Osteoblast (primary cell): Measurements from ENCODE around the gene ELK3. TPM values are rescaled to one million over a fixed set of nuclear protein-coding genes. Genes with fewer than 3 reads are reported as not detected.
A peak's percentile ranks its signal among the peaks of the same experiment; 100 is the strongest.
"Not testable (repeated sequence)": the region's sequence is repeated elsewhere in the genome, so short reads cannot be mapped to it uniquely, and the experiment has no call there.

Source experiments
- DNase-seq: peaks from one replicate; pipeline ENCODE4 v3.0.0; 2011; ENCODE audit warnings: low spot score, mixed read lengths; ENCODE audit not compliant: insufficient read length; ENCODE audit errors: missing footprints
- H2AFZ ChIP-seq: 2 replicates; pipeline ENCODE4 v1.6.0; 2011; ENCODE audit warnings: mild to moderate bottlenecking, low read length
- H3K27ac ChIP-seq: 2 replicates; pipeline ENCODE4 v1.5.1; 2011; ENCODE audit warnings: mild to moderate bottlenecking, low read depth, low read length, moderate library complexity
- H3K27me3 ChIP-seq: 2 replicates; pipeline ENCODE4 v1.6.0; 2012; ENCODE audit warnings: mild to moderate bottlenecking, control low read depth, inconsistent platforms, low read length, moderate library complexity; ENCODE audit not compliant: insufficient read depth
- H3K36me3 ChIP-seq: 2 replicates; pipeline ENCODE4 v1.5.1; 2011; ENCODE audit warnings: mild to moderate bottlenecking, low read length, control low read depth, moderate library complexity; ENCODE audit not compliant: insufficient read depth
- H3K4me1 ChIP-seq: 2 replicates; pipeline ENCODE4 v1.5.1; 2011; ENCODE audit warnings: mild to moderate bottlenecking, low read length, control low read depth, moderate library complexity; ENCODE audit not compliant: insufficient read depth
- H3K4me2 ChIP-seq: 2 replicates; pipeline ENCODE4 v1.6.0; 2011; ENCODE audit warnings: mild to moderate bottlenecking, low read length; ENCODE audit not compliant: insufficient read depth
- H3K4me3 ChIP-seq: fragments of 200-600 bp; sonication (generic); 3 replicates; pipeline ENCODE4 v1.5.1; 2012; ENCODE audit warnings: mild to moderate bottlenecking, low read length, inconsistent platforms; ENCODE audit not compliant: insufficient read depth
- H3K79me2 ChIP-seq: 2 replicates; pipeline ENCODE4 v1.6.0; 2012; ENCODE audit warnings: mild to moderate bottlenecking, low read length, control low read depth, inconsistent platforms; ENCODE audit not compliant: insufficient read depth
- H3K9me3 ChIP-seq: 2 replicates; pipeline ENCODE4 v1.5.1; 2011; ENCODE audit warnings: low read depth, low read length, control low read depth
- H4K20me1 ChIP-seq: 2 replicates; pipeline ENCODE4 v1.6.0; 2012; ENCODE audit warnings: mild to moderate bottlenecking, low read length, control low read depth; ENCODE audit not compliant: insufficient read depth
- CTCF ChIP-seq: IDR thresholded peaks from 2 replicates; pipeline ENCODE4 v1.5.1; 2011; ENCODE audit warnings: mild to moderate bottlenecking, low read depth, low read length, moderate library complexity; ENCODE audit errors: extremely low read depth
- small RNA-seq: library from RNA; depleted of rRNA; stranded (forward); fragments of <200 nt; gene quantifications from one replicate; pipeline ENCODE3, GENCODE V24; 2012
- total RNA-seq: library from RNA; depleted of rRNA; stranded (reverse); fragments of >200 nt; gene quantifications from 2 replicates; pipeline ENCODE4 v1.2.3, GENCODE V29; 2012

ELK3 gene
- total RNA-seq, 1 donor: 27.5 TPM

GRCh38 chr12:96314723-96315122, 120.5 kb downstream of the ELK3 start:
- Histone ChIP-seq H3K4me2 (no peak overlapping the region), H3K4me3 (no peak overlapping the region), H3K36me3 (peaks cover 6% of the 10 kb centered on the region), H3K27me3 (no peaks in the 10 kb centered on the region), H3K27ac (no peak overlapping the region), H3K79me2 (peaks cover 52% of the 10 kb centered on the region), H3K4me1 (peaks cover 9% of the 10 kb centered on the region), H2AFZ (no peak overlapping the region), H4K20me1 (peaks cover 8% of the 10 kb centered on the region), H3K9me3 (no peaks in the 10 kb centered on the region)
- no peak for TF ChIP-seq CTCF
- DNase-seq: peak; percentile 54

- not testable (repeated sequence) for H3K27ac ChIP-seq, DNase-seq, H3K4me2 ChIP-seq, H3K9me3 ChIP-seq, H3K4me1 ChIP-seq, H4K20me1 ChIP-seq, H3K36me3 ChIP-seq, H2AFZ ChIP-seq, H3K27me3 ChIP-seq
- peaks cover 46% of the 10 kb centered on the region for H3K79me2 ChIP-seq
- peak overlapping the region; percentile 28 for H3K4me3 ChIP-seq
Observed at GRCh38 chr12:96315741-96316481, 121.7 kb downstream of the ELK3 start.

- H3K79me2 ChIP-seq: peaks cover 41% of the 10 kb centered on the region
- H3K27ac ChIP-seq, H3K36me3 ChIP-seq, H3K4me1 ChIP-seq, H3K9me3 ChIP-seq, H2AFZ ChIP-seq, H3K4me3 ChIP-seq, H3K4me2 ChIP-seq, DNase-seq, H3K27me3 ChIP-seq: not testable (repeated sequence)
- H4K20me1 ChIP-seq: peaks cover 11% of the 10 kb centered on the region
Observed at GRCh38 chr12:96317801-96318200, 123.6 kb downstream of the ELK3 start.

Small RNA genes within 50 kb of the gene (small RNA-seq; reads per million reads assigned to genes)
- not detected for gene RNU4-24P

Other genes with a start within 250 kb of the ELK3 start
- 0.29 and 0.36 TPM in 2 replicates for gene HAL, start 198.0 kb upstream of the ELK3 start, total RNA-seq
- gene LTA4H, start 158.8 kb upstream of the ELK3 start, total RNA-seq: 73.8 and 83.4 TPM in 2 replicates
- 64.8 and 68.0 TPM in 2 replicates for gene CDK17, start 206.1 kb downstream of the ELK3 start, total RNA-seq